Ascending aorta (tissue), 2 donors: ENCODE results near the gene CFAP410. TPM values are rescaled to one million over a fixed set of nuclear protein-coding genes. Genes with fewer than 3 reads are reported as not detected.

Experiments
- DNase-seq, 2 donors: peaks; one replicate each; pipeline ENCODE4 v3.0.0-alpha.2; 2019; ENCODE audit warnings: low spot score in 2 of 2
- H3K27ac ChIP-seq, 2 donors: fragments of 200-600 bp; sonication (generic); one replicate each; pipeline ENCODE4 v1.5.1; 2016 to 2017; ENCODE audit warnings: mild to moderate bottlenecking in 1 of 2
- H3K27me3 ChIP-seq: fragments of 200-600 bp; sonication (generic); one replicate; pipeline ENCODE4 v1.5.1; 2017
- H3K36me3 ChIP-seq, 2 donors: fragments of 200-600 bp; sonication (generic); one replicate each; pipeline ENCODE4 v1.5.1; 2016
- H3K4me1 ChIP-seq, 2 donors: fragments of 200-600 bp; sonication (generic); one replicate each; pipeline ENCODE4 v1.5.1; 2016 to 2017; ENCODE audit warnings: mild to moderate bottlenecking in 1 of 2
- H3K4me3 ChIP-seq, 2 donors: fragments of 200-600 bp; sonication (generic); one replicate each; pipeline ENCODE4 v1.5.1; 2016 to 2017; ENCODE audit warnings: mild to moderate bottlenecking in 1 of 2
- H3K9me3 ChIP-seq, 2 donors: fragments of 200-600 bp; sonication (generic); one replicate each; pipeline ENCODE4 v1.5.1; 2016
- CTCF ChIP-seq, 3 experiments: fragments of 200-600 bp in 2 of 3; fragments of 450-650 bp in 1 of 3; sonication (generic) in 2 of 3; IDR thresholded peaks; one replicate each; pipeline ENCODE4 v1.5.1; 2016 to 2019; ENCODE audit warnings: antibody characterized with exemption in 3 of 3, mild to moderate bottlenecking in 1 of 3, moderate library complexity in 1 of 3
- intact Hi-C: fragments of 100-400 bp; cut with DNase I; formaldehyde crosslinking; loops from one replicate; pipeline ENCODE4 v1.15.1; 2023
- total RNA-seq: library from RNA; depleted of rRNA; stranded (reverse); fragments of >200 nt; gene quantifications from one replicate; pipeline ENCODE4 v1.1.0, GENCODE V29; 2016

The CFAP410 gene
- total RNA-seq: 68.5 TPM

DNA sequence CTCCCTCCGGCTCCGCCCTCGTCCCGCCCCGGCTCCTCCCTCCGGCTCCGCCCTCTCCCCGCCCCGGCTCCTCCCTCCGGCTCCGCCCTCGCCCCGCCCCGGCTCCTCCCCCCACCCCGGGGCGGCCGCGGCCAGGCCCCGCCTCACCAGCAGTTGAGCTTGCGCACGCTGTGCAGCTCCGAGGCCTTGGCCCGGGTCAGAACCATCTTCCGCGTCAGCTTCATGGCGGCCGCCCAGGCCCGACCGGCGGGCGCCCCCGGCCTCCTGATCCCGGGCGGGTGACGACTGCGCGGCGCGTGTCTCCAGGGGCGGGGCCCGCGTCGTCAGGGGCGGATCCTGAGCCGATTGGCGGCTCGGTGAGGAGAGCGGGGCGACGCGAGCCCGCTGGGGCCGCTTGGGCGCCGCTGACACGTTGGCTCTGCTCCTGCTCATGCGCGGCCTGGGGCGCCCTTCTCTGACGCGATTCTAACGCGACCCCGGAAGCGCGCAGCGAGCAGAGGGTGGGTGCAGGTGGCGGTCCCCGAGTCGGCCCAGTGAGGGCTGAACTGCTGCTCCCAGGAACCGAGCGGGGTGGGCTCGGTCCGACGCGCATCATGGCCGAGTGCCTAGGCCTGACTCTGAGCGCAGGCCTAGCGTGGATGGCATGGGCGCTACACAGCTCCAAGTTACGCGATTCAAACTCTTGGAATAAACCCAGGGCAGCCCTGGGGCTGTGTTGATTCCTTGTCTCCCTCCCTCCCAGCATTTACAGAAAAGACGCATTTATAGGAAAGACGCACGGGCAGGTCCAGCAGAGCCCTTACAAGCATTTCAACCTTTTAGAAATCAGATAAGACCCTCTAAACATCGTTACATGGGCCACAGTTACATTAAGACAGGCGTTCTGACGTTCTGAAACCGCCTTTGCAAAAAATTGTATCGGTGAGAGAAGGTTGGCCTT, at the start of gene CFAP410:
CFAP410 (minus strand) TSS at position 420 of the 940 bp plus-strand sequence; CDS start at position 224, 196 bp downstream.
- peak; percentile 74 to 97 for DNase-seq
- intact Hi-C loops: loop anchor here (2.0 to 5.0 kb wide), 6 partner anchors 38 to 1364 kb away; partner anchors contain the start of genes LRRC3, PCBP3, PFKL and PKNOX1
- no peaks in the 10 kb centered on the region for H3K9me3 ChIP-seq
- no peaks in the 10 kb centered on the region for H3K27me3 ChIP-seq
- H3K36me3 ChIP-seq: peaks cover 0 to 17% of the 10 kb centered on the region in 2 donors
- no peak for TF ChIP-seq CTCF (IDR thresholded peaks at IDR 0.05)
- H3K4me3 ChIP-seq: peak within 1 kb of the TSS; percentile 69 to 92
- H3K27ac ChIP-seq: peak within 1 kb of the TSS; percentile 92 to 99
- H3K4me1 ChIP-seq: peaks cover 4 to 12% of the 10 kb centered on the region in 2 donors

GRCh38 chr21:44384968-44385367, 45.8 kb upstream of the CFAP410 start:
- peaks cover 0 to 14% of the 10 kb centered on the region in 2 donors for H3K9me3 ChIP-seq
- H3K27ac ChIP-seq: no peak overlapping the region
- intact Hi-C loops: no loop called here
- no peak for TF ChIP-seq CTCF (IDR thresholded peaks at IDR 0.05)
- H3K4me1 ChIP-seq: no peaks in the 10 kb centered on the region
- H3K36me3 ChIP-seq: no peaks in the 10 kb centered on the region
- DNase-seq: no peak
- no peaks in the 10 kb centered on the region for H3K27me3 ChIP-seq
- no peak overlapping the region for H3K4me3 ChIP-seq

GRCh38 chr21:44383216-44383615, 44.0 kb upstream of the CFAP410 start:
- H3K27ac ChIP-seq: no peak overlapping the region
- no peaks in the 10 kb centered on the region for H3K27me3 ChIP-seq
- H3K36me3 ChIP-seq: no peaks in the 10 kb centered on the region
- DNase-seq: peak in 1 of 2 donors; percentile 15
- no peak for TF ChIP-seq CTCF (IDR thresholded peaks at IDR 0.05)
- peaks cover 0 to 14% of the 10 kb centered on the region in 2 donors for H3K9me3 ChIP-seq
- H3K4me1 ChIP-seq: no peaks in the 10 kb centered on the region
- no peak overlapping the region for H3K4me3 ChIP-seq
- intact Hi-C loops: no loop called here

- no peak for TF ChIP-seq CTCF (IDR thresholded peaks at IDR 0.05)
- Histone ChIP-seq H3K4me1 (no peaks in the 10 kb centered on the region), H3K27ac (no peak overlapping the region), H3K36me3 (no peaks in the 10 kb centered on the region), H3K27me3 (no peaks in the 10 kb centered on the region), H3K9me3 (peaks cover 0 to 14% of the 10 kb centered on the region in 2 donors), H3K4me3 (no peak overlapping the region)
- intact Hi-C loops: no loop called here
- peak in 1 of 2 donors; percentile 33 for DNase-seq
Observed at GRCh38 chr21:44382536-44382935, 43.3 kb upstream of the CFAP410 start.

GRCh38 chr21:44381874-44382273, 42.7 kb upstream of the CFAP410 start:
- H3K4me3 ChIP-seq: no peak overlapping the region
- H3K4me1 ChIP-seq: no peaks in the 10 kb centered on the region
- DNase-seq: no peak
- intact Hi-C loops: no loop called here
- H3K9me3 ChIP-seq: peaks cover 0 to 14% of the 10 kb centered on the region in 2 donors
- no peaks in the 10 kb centered on the region for H3K36me3 ChIP-seq
- H3K27ac ChIP-seq: no peak overlapping the region
- TF ChIP-seq CTCF (IDR thresholded peaks at IDR 0.05): no peak
- no peaks in the 10 kb centered on the region for H3K27me3 ChIP-seq
